ENCODE measurements around the gene CTIF.

The CTIF gene

GRCh38 chr18:48795696-48796095 is 256.9 kb downstream of the CTIF start:
- no peak for DNase-seq

GRCh38 chr18:48796491-48797205 is 257.8 kb downstream of the CTIF start:
- no peak for DNase-seq

GRCh38 chr18:48797841-48798255 is 259.0 kb downstream of the CTIF start:
- DNase-seq = no peak

- DNase-seq = no peak
Measured at GRCh38 chr18:48798334-48799245, 259.8 kb downstream of the CTIF start.

GRCh38 chr18:48799724-48800315 is 261.0 kb downstream of the CTIF start:
- DNase-seq = no peak

- DNase-seq = no peak
Measured at GRCh38 chr18:48800466-48800865, 261.6 kb downstream of the CTIF start.

- no peak for DNase-seq
Measured at GRCh38 chr18:48800876-48801727, 262.3 kb downstream of the CTIF start.

DNA sequence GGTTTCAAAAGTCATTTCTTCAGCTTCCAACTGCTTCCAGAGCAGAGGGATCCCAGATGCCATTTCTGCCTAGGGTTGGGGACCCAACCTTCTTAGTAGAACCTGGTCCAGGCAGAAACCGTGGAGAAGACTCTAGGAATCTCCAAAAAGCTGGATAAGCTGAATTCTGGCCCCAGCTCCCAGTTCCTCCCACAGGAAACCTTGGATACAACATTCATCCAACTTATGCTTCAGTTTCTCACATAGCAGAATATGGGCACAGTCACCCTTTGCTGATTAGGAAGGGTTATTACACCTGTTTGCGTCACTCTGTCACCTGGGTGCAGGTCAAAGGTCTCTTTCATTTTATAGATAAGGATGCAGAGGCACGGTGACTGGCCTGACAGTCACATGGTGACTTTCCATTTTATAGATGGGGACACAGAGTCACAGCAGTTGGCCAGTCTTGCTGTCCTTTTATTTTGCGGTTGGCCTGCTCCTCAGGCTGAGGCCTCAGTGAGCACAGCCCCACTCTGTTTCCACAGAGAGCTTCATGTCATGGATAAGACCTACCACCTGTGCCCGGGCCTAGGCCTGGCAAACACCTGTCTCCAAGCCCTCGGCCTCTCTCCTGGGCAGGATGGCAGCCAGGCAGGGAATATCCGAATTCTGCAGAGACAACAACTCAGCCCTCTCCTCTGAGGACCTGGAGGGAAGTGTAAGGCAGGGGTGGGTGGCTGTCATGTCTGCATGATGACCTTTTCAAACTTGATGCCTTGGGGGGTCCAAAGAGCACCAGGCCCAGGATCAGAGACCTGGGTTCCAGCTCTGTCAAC is 263.1 kb downstream of the CTIF start:
- DNase-seq = no peak

- no peak for DNase-seq
Measured at GRCh38 chr18:48802543-48803290, 263.9 kb downstream of the CTIF start.

DNA sequence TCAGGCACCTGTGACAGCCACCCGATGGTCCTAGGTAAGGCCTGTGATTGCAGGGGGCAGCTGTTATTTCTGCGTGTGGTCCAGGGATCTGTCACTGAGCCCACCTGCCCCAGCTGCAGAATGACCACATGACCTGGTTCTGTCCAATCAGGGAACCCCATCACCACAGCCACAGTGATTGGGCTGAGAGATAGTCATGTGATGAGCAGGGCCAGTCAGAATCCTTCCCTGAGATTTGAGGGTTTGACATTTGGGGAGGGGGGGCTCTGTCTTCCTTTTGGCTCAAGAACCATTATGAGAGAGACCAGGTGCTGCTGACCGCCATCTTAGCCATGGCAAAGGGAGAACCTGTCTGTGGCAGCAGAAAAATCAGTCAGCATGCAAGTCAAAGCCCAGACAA is 264.7 kb downstream of the CTIF start:
- DNase-seq = no peak

- DNase-seq = no peak
Measured at GRCh38 chr18:48803951-48804855, 265.4 kb downstream of the CTIF start.

DNA sequence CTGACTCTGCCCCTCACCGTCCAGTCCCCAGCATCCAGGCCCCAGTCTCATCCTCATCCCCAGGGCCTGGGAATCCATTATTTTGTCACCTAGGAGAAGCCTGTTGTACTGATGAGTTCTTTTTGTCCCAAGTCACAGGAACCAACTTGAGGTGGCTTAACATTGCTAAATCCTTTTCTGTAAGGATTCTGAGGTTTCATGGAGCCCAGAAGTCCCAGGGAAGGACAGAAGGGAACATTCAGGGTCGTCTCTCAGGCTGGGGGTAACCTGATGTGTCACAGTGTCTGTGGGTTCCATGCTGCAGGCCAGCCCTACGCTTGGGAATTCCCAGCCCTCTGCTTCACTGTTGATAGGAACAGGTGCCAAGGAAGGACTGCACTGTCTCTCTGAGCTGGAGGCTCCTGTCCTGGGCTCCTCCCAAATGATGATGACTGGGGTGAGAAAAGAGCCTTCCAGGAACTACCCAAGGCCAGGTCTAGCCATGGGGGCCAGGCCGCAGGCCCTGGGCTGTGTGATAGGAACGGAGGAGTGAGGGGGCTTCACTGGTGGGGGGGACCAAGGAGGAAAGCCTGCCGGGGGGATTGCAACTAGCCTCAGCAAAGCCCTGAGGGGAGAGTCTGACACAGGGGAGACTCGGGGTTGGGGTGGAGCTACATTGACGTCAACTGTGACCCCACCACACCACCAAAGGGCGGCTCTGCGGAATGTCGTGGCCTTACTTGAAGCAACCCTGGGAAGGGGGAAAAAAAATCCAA is 266.2 kb downstream of the CTIF start:
- DNase-seq = no peak

DNA sequence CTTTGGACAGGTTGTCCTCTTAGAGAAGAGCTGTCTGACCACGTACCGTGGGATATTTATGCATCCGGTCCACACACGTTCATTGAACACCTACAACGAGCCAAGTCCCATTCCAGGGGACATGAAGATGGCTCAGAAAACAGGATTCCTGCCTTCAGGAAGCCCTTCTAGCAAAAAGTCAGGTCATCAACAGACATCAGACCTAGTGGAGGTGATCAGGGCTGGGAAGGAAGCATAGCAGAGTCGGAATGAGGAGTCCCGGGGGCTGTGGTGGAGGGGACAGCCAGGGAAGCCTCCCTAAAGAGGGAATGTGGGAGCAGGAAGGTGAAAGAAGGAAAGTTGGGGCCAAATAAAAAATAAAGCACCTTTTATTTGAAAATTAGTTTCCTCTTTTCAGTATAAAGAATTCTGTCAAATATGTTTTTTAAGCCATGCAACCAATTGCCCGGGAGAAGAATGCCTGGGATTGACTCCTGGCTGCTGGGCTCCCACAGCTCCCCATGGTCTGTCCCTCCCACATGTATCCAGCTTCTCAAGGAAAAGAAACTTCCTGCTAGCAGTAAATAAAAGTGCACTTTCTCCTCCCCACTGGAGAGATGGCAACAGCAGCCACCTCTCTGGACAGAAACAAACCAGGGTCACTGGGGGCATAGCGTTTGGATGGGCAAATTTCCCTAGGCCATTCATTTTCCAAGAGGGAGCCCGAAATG is 267.1 kb downstream of the CTIF start:
- DNase-seq = no peak

DNA sequence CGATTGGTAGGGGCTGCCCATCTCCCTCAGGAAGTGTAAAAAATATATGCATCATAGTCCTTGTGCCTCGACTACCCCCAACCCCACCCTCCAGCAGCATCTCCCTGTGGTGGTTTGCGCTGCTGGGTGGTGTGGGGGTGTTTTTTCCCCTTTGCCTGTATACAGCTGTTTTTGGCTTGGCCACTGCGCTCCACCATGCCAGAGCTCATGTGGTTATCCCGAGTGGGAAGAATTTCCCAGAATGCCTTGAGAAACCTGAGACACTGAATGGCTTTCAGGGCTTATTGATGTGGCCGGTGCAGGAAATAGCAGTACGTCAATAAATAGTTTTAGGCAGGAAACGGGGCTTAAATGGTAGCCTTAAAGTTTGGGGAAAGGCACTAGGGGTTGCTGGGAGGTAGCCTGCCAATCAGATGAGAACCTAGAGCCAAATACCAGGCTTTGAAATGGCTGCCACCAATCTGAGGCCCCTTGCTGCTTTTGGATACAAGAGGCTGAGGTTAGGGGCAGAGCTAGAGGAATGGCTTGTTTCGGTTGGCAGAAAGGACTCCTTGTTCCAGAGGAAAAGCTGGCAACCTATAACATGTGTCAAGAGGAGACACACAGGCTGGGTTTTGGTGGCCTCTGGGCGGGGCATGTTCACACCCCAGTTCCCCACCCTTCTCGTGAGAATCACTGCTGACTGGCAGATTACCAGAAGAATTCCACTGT is 267.9 kb downstream of the CTIF start:
- DNase-seq = no peak

DNA sequence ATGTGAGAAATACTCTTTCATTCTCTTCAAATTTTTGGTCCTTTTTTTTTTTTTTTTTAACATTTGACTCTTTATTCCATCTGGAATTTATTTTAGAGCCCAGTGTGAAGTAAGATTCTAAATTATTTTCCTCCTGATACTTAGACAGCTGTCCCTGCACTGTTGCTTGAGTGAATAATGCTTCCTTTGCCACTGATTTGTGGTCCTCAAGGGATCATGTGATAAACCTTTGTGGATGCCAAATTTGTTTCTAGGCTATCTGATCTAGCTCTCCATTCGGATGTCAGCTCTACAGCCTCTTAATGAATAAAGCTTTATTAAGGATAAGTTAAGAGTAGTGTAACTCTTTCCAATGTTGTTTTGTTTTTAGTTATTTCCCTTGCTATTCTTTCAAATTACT is 269.6 kb downstream of the CTIF start:
- no peak for DNase-seq

DNA sequence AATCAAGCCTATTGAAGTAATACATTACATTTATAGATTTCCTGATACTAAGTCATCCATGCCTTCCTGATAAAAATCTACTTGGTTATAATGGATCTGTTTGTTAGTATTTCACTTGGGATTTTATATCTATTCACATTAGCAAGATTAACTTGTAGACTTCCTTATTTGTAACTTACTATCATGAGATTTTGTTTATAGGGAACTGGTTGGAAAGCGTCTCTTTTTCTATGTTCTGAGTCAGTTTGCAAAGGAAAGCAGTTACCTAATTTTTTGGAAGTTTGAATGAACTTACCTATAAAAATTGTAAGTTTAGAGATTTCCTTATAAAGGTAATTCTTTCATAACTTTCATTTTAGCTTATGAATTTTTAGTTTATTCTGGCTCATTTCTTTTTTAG is 270.5 kb downstream of the CTIF start:
- DNase-seq = no peak

GRCh38 chr18:48810805-48811204 is 272.0 kb downstream of the CTIF start:
- DNase-seq = no peak

- no peak for DNase-seq
Measured at GRCh38 chr18:48811401-48811800, 272.6 kb downstream of the CTIF start.

All from AML-193 (cell line).